GM18499 (cell line): ENCODE results near the gene HRH2.
"Not testable (repeated sequence)": the region's sequence is repeated elsewhere in the genome, so short reads cannot be mapped to it uniquely, and the experiment has no call there.

Experiments used
- ATAC-seq: cut with Tn5 transposase; IDR thresholded peaks from one replicate; pipeline ENCODE4 v1.9.1; 2021; ENCODE audit warnings: moderate number of reproducible peaks; ENCODE audit not compliant: insufficient read depth, unreplicated experiment

HRH2 gene

GRCh38 chr5:175642998-175643397 lies 14.9 kb upstream of the HRH2 start:
- ATAC-seq: no peak

GRCh38 chr5:175646251-175646650 lies 11.6 kb upstream of the HRH2 start:
- ATAC-seq: no peak

DNA sequence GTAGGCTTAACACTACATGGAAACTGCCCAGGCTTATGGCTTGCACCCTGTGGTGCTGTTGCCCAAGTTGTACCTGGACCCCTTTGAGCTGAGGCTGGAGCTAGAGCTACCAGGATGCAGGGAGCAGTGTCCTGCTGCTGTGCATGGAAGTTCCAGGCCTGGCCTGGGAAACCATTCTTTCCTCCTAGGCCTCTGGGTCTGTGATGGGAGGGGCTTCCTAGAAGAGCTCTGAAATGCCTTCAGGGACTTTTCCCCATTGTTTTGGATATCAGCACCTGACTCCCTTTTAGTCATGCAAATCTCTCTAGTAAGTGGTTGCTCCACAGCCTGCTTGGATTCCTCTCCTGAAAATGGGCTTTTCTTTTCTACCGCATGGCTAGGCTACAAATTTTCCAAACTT lies 7.9 kb upstream of the HRH2 start:
- ATAC-seq: no peak

DNA sequence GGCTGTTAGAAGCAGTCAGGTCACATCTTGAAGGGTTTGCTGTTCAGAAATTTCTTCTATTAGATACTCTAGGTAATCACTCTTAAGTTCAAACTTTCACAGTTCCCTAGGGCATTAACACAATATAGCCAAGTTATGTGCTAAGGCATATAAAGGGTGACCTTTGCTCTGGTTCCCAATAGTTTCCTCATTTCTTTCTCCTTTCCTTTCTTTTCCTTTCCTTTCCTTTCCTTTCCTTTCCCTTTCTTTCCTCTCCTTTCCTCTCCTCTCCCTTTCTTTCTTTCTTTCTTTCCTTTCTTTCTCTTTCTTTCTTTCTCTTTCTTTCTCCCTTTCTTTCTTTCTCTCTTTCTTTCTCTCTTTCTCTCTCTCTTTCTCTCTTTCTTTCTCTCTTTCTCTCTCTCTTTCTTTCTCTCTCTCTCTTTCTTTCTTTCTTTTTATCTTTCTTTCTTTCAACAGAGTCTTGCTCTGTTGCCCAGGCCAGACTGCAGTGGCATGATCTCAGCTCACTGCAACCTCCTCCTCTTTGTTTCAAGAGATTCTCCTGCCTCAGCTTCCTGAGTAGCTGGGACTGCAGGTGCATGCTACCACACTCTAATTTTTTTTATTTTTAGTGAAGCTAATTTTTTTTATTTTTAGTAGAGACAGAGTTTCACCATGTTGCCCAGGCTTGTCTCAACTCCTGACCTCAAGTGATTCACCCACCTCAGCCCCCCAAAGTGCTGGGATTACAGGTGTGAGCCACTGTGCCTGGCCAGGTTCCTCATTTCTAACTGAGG lies 7.3 kb upstream of the HRH2 start:
- not testable (repeated sequence) for ATAC-seq

GRCh38 chr5:175652741-175653663 lies 4.9 kb upstream of the HRH2 start:
- peak; percentile 47 for ATAC-seq

DNA sequence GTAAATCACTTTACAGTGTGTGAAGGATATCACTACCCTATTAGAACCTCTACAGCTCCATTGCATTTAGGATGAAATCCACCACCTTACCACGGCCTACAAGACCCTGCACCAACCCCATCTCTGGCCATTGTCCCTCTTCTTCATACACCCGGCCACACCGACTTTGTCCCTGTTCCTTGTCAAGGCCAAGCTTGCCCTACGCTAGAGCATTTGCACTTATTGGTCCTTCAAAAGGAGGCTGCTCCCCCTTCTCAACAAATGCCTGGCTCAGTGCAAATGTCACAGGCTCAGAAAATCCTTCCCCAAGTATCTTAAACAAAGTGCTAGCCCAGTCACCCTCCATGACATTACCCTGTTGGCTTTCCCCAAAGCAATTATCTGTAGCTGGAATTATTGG lies 4.1 kb upstream of the HRH2 start:
- no peak for ATAC-seq

- ATAC-seq: no peak
Measured at GRCh38 chr5:175654339-175654738, 3.5 kb upstream of the HRH2 start.

DNA sequence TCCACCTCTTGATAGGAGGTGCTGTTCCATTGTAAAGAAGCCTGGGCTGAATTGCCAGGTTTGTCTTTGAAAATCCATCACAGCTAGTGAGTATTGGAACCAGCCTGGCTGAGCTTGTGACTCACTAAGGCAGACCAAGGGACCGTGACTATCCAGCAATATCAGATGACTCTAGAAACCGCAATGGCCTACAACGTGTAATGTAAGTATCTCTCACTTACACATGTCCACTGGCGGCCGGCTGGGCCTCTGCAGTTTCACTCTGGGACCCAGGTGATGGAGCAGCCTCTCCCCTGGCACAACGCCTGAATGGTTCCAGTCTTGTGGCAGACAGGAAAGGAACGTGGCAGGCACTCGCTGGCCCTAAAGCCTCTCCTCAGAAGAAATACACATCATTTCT lies 3.1 kb upstream of the HRH2 start:
- ATAC-seq: no peak

DNA sequence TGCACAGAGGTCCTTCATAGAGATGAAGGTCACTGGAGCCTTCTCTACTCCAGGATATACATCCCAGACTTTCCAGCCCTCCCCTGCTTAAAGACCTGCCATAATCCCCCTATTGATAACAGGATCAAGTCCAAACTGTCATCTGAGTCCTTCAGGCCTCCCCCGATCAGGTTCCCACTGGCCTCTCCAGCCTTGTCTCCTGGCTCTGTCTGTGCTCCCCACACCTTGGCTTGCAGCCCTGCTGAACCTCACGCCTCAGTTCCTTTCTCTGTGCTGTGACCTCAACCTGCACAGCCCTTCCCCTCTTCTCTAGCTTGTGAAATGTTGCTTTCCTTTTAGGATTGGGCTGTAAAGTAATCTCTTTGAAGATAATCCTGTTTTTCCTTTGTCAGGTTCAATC lies 2.5 kb upstream of the HRH2 start:
- ATAC-seq: no peak

GRCh38 chr5:175656966-175657365 lies 905 bp upstream of the HRH2 start:
- no peak for ATAC-seq

DNA sequence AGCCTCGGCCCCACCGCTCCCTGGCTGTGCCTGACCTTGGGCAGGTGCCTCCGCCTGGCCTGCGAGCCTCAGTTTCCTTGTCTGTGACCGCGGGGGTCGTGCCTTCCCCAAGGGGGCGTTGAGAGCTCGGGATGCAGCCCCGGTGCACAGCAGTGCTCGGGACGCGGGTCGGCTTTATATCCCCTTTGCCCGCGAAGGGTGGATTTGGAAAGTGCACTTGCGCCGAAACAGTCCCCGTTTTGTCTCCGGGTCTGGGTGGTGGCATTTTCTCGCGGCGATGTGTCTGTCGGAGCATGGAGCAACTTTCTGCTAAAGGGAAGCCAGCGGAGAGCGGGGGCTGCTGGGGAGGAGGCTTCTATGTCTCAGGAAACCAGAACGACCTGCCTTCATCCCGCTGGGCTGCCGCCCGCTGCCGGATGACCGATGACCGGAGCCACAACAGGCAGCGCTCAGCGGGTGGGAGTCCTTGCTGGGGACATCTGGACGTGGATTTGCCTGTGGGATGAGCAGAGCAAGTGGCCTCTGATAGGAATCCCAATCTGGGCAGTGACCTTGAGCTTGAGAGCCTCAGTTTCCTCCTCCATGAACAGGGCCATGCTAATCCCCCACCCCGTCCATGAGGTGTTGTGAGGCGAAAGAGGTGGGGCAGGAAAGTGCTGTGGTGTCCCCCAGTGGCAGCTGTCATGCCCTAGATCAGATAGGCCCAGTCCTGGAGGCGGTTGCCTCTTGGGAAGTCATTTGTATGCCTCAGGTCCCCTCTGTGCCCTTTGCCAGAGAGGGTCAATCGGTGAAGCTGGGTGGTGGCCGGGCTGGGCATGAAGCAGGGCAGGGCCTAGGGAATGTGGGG lies 651 bp downstream of the HRH2 start:
- no peak for ATAC-seq

DNA sequence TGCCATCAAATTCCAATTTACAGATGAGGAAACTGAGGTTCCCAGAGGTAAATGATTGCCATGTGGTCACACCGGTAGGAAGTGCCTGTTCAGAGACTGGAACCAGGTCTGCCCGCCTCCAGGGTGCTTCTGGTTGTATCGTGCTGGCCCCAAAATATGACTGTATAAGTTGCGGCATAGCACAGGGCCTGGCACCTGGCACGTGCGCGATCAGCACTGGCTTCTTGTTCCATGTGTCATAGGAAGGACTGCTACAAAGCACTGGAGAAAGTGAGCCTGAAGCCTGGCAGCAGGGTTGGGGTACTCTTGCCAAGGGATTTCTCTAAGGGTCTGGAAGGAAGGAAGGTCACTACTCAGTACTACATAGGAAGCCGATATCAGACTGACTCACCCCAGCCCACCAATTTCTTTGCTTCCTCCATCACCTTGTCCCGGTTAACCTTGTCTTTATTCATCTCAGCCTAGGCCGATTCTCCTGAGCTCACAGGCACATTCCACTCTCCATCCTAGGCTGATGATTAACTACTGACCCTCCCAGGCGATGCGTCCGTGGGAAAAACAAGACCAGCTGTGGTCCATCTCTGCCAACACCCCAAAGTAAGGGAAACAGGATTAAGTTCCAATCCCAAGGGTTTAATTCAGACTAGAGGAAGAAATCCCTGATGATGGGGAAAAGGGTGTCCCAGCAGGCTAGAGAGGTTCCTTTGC lies 1.8 kb downstream of the HRH2 start:
- no peak for ATAC-seq

DNA sequence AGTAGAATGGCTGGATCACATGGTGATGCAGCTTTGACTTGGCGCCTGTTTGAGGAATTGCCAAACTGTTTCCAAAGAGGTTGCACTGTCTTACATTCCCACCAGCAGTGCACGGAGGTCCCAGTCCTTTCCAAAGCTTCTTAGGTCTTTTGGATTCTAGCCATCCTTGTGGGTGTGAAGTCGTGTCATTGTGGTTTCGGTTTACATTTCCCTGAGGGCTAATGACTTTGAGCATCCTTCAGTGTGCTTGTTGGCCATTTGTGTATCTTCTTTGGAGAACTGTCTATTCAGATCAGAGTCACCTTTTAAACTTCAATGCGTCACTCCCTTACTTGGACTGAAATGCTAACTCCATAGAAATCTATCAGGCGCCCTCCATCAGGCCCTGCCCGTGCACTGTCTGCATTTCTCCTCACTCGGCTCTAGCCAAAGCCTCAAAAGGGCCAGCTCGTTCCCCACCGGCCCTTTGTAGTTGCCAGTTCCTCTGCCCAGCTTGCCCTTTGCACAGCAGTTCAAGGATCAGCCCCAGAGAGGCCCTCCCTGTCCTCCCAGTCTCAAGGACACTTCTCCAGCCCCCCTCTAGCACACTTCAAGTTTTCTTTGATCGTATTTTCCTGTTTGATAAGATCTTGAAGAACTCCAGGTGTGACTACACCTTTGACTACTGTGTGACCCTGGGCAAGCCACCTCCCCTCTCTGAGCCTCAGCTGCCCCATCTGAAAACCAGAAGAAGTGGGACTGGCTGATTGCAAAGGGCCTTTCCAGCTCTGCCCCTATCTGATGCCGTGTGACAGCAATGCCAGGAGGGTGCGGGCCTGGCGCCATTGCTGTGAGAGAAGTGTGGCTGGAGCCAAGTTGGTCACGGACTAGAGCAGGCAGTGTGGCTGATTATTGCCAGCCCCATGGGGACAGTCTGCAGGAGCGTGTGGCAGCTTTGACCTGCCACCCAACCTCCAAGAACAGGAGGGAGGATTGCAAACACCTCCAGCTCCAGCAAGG lies 5.6 kb downstream of the HRH2 start:
- no peak for ATAC-seq

- ATAC-seq: no peak
Measured at GRCh38 chr5:175664723-175665122, 6.9 kb downstream of the HRH2 start.

DNA sequence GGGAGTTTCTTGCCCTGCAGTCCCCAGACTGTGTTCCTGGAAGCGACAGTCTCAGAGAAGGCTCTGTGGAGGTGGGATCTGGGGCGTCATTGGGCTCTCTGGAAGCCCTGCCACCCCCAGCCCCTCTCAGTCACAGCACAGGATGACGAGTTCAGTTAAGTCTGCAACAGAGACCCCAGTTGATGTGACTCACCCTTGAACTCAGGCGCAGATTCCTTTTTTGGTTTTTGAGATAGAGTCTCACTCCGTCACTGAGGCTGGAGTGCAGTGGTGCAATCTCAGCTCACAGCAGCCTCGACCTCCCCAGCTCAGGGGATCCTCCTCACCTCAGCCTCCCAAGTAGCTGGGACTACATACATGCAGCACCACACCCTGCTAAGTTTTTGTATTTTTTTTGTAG lies 8.3 kb downstream of the HRH2 start:
- ATAC-seq: no peak

DNA sequence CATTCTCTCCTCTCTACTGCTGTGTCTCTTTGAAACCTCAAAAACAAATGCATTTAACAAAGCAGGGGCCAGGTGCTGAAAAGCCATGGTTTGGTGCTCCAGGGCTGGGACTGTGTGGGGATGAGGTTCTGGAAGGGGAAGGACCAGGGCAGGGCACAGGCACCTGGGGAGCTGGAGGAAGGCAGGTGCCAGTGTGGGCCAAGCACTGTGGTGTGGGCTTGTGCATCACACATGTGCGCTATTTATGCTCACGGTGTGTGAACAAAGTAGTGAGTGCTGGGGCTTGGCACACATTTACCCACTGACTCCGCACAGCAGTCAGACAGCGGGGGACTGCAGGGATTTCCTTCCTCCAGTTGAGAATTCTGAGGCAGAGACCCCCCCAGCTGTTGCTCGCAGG lies 10.1 kb downstream of the HRH2 start:
- no peak for ATAC-seq

DNA sequence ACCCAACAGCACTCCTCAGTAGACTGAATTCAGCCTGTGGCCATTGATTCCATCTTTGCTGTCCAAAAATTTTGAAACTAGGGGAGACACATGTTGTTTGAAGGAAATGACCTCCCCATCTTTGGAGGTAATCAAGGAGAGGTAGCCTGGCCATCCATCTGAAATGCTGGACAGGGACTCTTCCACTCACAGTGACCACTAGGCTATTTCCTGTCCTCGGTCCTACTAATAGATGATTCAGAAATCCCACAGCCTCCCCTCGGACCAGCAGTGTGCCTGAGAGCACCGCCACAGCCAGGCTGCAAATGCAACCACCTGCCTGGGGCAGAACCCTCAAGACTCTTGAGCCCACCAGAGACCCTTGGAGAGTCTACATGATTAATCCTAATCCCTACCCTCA lies 12.5 kb downstream of the HRH2 start:
- no peak for ATAC-seq

DNA sequence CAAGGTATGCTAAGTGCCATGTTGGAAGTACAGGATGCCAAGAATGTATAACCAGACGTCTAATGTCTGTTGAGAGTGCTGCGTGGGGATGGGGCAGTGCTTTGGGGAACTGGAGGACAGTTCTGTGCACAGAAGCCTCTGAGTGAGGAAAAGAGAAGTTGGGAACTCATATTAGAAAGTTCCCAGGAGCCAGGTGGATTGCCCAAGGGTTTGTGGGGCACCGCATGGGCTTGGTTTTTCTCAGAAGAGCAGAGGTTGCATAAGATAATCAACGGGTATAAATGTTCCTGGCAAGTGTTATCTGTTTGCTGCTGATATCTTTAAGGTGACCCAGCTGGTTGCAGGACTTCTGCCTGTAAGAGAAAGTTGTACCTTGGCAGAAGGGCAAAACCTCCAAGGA lies 13.1 kb downstream of the HRH2 start:
- no peak for ATAC-seq
